GM23248 (cell line): Measurements from ENCODE around the gene ANKRD55.

ENCODE experiments used
- EZH2 ChIP-seq: fragments of 200-600 bp; sonication (generic); IDR thresholded peaks from 2 replicates; pipeline ENCODE4 v1.6.1; 2018; ENCODE audit warnings: antibody characterized with exemption, mild to moderate bottlenecking; ENCODE audit not compliant: insufficient read depth, poor library complexity, severe bottlenecking
- EZH2phosphoT487 ChIP-seq: fragments of 200-600 bp; sonication (generic); IDR thresholded peaks from 2 replicates; pipeline ENCODE4 v1.6.1; 2018; ENCODE audit warnings: antibody characterized with exemption, moderate library complexity, mild to moderate bottlenecking, low read depth; ENCODE audit not compliant: insufficient read depth

GRCh38 chr5:56229111-56229510, 4.0 kb downstream of the ANKRD55 start:
- TF ChIP-seq EZH2phosphoT487 (no peak), EZH2 (no peak)
